ENCODE results near the gene RERE.

Gene RERE

DNA sequence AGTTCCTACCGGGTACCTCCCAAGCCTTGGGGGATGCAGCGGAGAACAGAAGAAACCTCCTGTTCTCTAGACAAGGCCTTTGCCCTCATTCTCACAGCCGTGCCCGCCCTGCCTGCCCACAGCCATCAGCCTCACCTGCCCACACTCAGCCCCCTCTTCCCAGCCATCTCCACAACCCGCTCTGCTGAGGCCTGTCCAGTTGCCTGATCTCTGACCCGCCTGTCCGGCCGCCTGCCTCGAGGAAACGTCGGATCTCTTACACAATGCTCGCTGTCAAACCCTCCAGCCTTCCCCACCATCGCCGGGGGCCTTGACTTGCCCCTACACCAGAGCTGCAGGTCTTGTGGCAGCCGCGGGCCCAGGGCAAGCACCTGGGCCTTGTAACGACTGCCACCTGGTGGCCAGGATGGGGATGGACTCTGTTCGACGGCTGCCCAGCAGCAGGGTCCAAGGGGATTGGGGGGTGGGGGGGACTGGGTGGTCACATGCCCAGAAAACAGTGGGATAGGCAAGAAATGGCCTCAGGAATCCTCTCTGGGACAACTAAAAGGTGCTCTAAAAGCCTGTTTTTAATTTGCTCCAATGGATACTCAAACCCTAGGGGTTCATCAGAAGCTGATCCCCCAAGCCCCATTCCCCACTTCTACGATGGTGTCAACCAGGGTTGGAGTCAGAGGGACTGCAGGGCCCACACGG is 468.5 kb downstream of the RERE start:
- in situ Hi-C loops (cut with MboI; ENCODE audit: low sequenced_read_pairs), result loop anchor here (10.0 to 25.0 kb wide), 2 partner anchors 334 to 687 kb away; no protein-coding TSS in a partner anchor

DNA sequence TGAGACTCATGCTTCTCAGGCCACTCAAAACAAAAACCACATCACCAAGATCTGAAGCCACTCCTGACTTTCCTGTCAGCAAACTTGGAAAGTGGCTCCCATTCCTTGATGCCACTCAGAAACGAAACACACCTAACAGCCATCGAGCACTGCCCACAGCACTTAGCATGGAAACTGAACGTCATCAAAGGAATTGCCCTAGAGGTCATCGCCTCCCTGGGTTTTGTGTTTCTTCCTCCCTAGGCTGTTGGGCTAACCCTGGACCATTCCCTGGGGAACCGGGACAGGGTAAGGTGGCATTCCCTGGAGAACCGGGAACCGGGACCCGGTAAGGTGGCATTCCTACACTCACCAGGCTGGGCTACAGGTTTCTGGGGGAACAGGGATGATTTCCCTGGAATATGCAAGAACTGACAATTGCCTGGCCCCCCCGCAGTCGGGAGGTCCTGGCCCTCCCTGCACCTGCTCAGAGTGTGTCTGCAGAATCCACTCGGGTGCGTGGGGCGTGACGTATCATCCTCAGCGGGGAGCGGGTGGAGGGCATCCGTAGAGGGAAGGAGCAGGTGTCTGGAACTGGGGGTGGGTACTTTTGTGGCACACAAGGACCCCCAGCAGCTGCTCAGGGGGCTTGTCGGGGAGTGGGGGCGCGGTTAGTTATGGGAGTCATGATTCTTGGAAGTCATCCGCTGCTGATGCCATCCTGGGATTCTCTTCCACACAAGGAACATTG is 469.2 kb downstream of the RERE start:
- in situ Hi-C loops (cut with MboI; ENCODE audit: low sequenced_read_pairs), result loop anchor here (10.0 to 25.0 kb wide), 2 partner anchors 333 to 686 kb away; no protein-coding TSS in a partner anchor

DNA sequence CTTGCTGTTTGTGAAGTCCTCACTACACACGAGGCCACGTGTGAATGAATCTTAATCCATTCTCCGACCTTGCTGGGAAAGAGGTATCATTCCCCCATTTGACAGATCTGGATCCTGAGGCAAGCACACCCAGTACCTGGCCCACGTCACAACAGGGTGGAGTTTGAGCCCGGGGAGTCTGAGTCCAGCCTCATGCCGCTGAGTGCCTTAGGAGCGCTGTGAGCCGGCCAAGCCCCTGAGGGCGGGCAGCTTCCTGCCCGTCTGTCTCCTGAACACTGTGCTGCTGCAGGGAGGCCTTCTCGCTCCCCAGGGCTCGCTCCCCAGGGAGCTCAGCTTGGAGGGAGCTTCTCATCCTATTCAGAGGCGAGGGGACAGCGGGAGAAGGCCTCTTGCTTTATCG is 469.8 kb downstream of the RERE start:
- in situ Hi-C loops (cut with MboI; ENCODE audit: low sequenced_read_pairs), result loop anchor here (10.0 to 25.0 kb wide), 2 partner anchors 333 to 685 kb away; no protein-coding TSS in a partner anchor

GRCh38 chr1:8345621-8346415 is 471.6 kb downstream of the RERE start:
- in situ Hi-C loops (cut with MboI; ENCODE audit: low sequenced_read_pairs), result loop anchor here (10.0 to 25.0 kb wide), 2 partner anchors 331 to 684 kb away; no protein-coding TSS in a partner anchor

DNA sequence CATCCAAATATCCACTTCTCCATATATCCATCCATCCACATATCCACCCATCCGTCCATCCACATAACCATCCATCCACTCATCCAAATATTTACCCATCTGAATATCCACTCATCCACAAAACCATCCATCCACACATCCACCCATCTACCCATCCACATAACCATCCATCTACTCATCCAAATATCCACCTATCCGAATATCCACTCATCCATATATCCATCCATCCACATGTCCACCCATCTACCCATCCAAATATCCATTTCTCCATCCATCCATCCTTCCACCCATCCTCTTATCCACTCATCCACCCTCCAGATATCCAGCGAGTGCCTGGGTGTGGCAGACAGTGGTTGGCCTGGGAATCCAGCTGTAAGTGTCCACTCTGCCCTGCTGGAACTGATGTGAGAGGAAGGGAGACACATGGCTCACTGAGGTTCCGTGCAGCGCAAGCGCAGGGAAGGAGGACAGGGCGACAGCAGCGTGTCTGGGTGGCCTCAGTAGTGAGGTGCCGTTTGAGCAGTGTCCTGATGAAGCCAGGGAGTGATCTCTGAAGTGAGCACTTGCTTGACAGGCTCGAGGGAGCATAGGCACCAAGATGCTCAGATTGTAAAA is 472.4 kb downstream of the RERE start:
- in situ Hi-C loops (cut with MboI; ENCODE audit: low sequenced_read_pairs), result loop anchor here (10.0 to 25.0 kb wide), 2 partner anchors 330 to 683 kb away; no protein-coding TSS in a partner anchor

DNA sequence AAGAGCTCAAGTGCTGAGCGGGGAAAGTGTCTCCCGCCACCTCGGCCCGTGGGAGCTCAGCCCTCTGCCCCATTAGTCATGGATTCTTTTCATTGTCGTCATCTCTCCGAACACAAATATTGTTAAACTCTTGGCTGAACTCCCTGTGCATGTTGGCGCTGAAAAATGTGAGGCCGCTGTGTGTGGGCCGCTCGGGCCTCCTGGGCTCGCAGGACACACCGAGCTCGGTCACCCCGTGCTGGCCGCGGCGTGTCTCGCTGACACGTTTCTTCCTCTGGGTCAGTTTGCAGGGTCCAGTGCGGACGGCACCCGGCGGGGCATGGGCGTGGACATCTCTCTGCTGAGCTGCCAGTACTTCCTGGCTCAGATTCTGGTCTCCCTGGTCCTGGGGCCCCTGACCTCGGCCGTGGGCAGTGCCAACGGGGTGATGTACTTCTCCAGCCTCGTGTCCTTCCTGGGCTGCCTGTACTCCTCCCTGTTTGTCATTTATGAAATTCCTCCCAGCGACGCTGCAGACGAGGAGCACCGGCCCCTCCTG is 473.9 kb downstream of the RERE start:
- in situ Hi-C loops (cut with MboI; ENCODE audit: low sequenced_read_pairs), result loop anchor here (10.0 to 25.0 kb wide), 2 partner anchors 329 to 681 kb away; no protein-coding TSS in a partner anchor

DNA sequence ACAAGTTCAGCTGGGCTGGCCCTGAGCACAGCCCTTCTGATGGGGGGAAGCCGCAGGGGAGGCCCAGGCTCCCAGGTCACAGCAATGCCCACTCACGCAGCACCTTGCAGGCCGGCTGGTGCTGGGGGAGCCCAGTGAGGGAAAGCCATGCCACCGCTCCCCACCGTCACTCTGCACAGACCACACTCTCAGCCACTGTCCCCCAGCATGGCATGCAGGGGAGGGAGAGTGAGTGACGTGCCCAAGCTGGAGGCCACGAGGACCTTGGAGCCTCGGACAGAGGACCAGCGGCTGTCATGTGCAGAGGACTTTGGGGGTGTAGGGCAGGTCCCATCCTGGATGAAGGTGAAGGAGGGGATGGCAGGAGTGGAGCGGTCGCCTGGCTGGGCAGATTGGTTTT is 474.4 kb downstream of the RERE start:
- in situ Hi-C loops (cut with MboI; ENCODE audit: low sequenced_read_pairs), result loop anchor here (10.0 to 25.0 kb wide), 2 partner anchors 328 to 681 kb away; no protein-coding TSS in a partner anchor

GRCh38 chr1:8342325-8342724 is 475.1 kb downstream of the RERE start:
- in situ Hi-C loops (cut with MboI; ENCODE audit: low sequenced_read_pairs), result loop anchor here (10.0 to 25.0 kb wide), 2 partner anchors 328 to 680 kb away; no protein-coding TSS in a partner anchor

- in situ Hi-C loops (cut with MboI; ENCODE audit: low sequenced_read_pairs), result loop anchor here (10.0 to 25.0 kb wide), 2 partner anchors 326 to 678 kb away; no protein-coding TSS in a partner anchor
Observed at GRCh38 chr1:8340448-8340847, 477.0 kb downstream of the RERE start.

- in situ Hi-C loops (cut with MboI; ENCODE audit: low sequenced_read_pairs), result loop anchor here (25.0 kb wide), 1 partner anchor 677 kb away; no protein-coding TSS in a partner anchor
Observed at GRCh38 chr1:8339203-8339600, 478.2 kb downstream of the RERE start.

DNA sequence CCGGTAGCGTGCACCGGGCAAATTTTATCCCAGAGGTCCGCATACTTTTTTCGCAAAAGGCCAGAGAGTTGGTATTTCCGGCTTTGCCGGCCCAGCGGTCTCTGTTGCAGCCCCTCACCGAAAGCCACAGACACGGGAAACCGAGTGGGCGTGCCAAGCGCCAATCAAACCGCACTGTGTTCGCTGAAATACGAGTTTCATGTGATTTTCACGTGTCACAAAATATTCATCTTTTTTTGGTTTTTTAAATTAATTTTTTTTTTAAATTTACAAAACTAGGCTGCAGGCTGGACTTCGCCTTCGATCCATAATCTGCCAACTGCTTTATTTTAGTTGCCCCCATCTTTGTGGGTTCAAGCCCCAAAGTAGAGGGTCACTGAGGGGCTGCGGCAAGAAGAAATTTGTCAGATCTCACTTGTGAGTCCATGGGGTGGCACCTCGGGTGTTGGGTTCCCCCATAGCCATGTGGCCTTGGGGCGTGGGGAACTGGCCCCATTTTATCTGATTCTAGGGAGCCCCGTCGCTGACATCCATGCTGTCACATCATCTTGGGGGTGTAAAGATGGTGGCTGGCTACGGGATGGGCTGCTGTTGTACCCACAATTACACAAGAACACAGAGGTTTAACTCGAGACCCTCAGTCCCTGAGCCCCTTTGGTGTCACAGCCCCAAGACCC is 478.8 kb downstream of the RERE start:
- in situ Hi-C loops (cut with MboI; ENCODE audit: low sequenced_read_pairs), result loop anchor here (25.0 kb wide), 1 partner anchor 676 kb away; no protein-coding TSS in a partner anchor

DNA sequence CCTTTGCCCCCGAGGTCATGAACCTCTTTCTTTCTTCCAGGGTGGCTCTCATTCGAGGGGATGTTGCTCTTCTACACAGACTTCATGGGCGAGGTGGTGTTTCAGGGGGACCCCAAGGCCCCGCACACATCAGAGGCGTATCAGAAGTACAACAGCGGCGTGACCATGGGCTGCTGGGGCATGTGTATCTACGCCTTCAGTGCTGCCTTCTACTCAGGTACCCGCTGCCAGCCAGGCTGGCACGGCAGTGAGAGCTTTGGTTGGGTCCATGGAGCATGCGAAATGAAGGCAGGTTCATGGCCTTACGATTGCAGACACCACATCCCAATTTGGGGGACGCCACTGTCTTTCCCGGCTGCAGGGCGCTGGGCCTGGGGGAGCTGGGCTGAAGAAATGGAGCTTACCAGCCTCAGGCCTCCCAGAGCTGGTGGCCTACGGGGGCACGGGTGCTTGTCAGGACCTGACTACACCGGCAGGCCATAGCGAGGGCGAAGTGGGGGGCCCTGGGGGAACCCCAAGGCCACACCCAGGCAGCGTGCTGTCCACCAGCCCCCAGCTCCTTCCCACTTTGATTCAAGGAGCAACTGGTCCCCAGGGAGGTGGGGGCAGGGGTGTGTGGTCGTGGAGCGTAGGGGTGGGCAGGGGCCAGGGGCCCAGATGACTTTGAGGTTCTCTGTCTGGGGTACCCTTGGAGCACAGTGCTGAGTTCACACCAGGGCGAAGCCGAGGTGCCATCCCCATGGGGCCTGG is 479.5 kb downstream of the RERE start:
- in situ Hi-C loops (cut with MboI; ENCODE audit: low sequenced_read_pairs), result loop anchor here (25.0 kb wide), 1 partner anchor 676 kb away; no protein-coding TSS in a partner anchor

DNA sequence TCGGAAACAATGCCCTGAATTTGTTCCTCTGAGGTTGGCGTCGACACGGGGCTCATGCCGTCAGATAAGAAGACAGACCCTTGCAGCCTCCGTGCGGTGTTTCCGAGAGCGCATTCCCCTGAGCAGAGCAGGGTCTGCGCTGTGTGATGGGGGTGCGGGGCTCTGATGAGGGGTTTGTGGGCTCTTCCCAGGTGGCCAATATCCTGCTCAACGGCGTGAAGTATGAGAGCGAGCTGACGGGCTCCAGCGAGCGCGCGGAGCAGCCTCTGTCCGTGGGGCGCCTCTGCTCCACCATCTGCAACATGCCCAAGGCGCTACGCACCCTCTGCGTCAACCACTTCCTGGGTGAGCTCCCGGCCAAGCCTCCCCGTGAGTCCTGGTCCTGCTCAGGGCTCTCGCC is 482.2 kb downstream of the RERE start:
- in situ Hi-C loops (cut with MboI; ENCODE audit: low sequenced_read_pairs), result loop anchor here (25.0 kb wide), 1 partner anchor 673 kb away; no protein-coding TSS in a partner anchor

DNA sequence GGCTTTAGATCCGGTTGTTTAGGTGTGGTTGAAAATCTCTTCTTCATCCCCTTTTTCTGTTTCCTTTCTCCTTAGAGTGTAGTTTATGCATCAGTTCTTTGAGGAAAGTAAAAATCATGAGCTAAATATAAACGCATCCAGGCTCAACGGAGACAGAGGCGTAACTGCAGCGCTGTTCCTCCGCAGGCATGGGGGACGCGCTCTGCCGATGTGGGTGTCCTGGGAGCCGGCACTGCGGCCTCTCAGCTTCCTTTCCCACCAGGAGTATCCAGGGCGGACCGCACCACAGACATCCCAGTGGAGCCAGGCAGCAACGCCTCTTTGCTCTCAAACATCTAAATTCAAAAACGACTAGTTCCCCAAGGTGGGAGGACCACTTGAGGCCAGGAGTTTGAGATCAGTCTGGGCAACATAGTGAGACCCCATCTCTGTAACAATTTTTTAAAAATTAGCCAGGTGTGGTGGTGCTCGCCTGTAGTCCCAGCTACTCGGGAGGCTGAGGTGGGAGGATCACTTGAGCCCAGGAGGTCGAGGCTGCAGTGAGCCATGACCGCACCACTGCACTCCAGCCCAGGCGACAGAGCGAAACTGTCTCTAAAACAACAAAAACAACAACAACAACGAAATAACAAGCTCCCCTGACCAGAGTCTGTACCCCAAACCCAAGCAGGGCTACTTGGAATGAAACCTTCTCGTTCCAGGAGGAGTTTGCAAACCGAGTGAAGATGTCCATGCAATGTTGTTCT is 483.2 kb downstream of the RERE start:
- in situ Hi-C loops (cut with MboI; ENCODE audit: low sequenced_read_pairs), result loop anchor here (25.0 kb wide), 1 partner anchor 672 kb away; no protein-coding TSS in a partner anchor

DNA sequence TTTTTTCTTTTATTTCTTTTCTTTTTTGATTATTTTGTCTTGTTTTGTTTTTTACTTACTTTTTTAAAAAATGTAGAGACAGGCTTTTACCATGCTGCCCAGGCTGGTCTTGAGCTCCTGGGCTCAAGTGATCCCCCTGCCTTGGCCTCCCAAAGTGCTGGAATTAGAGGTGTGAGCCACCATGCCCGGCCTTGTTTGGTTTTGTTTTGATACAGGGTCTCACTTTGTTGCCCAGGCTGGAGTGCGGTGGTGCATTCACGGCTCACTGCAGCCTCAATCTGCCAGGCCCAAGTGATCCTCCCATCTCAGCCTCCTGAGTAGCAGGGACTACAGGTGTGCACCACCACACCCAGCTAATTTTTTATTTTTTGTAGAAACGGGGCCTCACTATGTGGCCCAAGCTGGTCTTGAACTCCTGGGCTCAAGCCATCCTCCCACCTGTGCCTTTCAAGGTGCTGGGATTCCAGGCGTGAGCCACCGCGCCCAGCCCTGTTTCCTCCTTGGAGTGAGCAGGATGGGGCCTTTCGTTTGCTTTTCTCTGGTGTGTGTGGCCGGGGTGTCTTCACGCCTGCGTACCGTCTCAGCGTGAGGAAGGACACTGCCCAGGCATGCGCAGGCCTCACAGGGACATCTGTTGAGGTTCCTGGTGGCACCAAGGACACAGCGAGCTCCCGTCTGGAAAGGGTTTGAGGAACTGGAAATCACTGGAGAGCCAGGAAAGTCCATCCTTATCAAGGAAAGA is 484.0 kb downstream of the RERE start:
- in situ Hi-C loops (cut with MboI; ENCODE audit: low sequenced_read_pairs), result loop anchor here (25.0 kb wide), 1 partner anchor 671 kb away; no protein-coding TSS in a partner anchor

DNA sequence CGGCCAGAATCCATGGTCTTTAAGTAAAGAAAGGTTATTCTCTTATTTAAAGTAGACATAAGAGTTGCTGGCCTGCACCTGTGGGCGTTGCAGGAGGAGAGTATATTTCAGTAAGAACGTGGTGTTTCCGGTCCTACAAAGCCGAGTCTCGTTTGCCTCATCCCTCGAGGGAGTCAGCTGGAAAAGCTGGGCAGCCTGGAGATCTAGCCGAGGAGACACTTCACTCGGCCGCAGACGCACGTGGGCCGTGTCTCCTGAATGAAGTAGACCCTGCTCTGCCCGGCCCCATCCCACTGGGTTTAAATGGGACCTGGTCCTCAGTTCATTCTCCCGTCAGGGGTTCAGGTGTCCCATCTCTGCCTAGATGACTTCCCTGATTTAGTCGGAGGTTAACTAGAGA is 484.6 kb downstream of the RERE start:
- in situ Hi-C loops (cut with MboI; ENCODE audit: low sequenced_read_pairs), result loop anchor here (25.0 kb wide), 1 partner anchor 671 kb away; no protein-coding TSS in a partner anchor
